IMR-90 (cell line): Measurements from ENCODE around the gene EME2. TPM values are rescaled to one million over a fixed set of nuclear protein-coding genes. Genes with fewer than 3 reads are reported as not detected.

Source experiments
- ATAC-seq: fragments of 200-7000 bp; cut with Tn5 transposase; 2 replicates; pipeline ENCODE4 v1.9.1; 2020; ENCODE audit warnings: low read depth, mild to moderate bottlenecking, moderate library complexity
- BruUV-seq: library from RNA; stranded (reverse); fragments of 400-500 nt; replicated peaks from 2 replicates; lab custom pipeline; 2021; lab: Mats Ljungman, UMichigan
- CTCF ChIA-PET: fragments of 300-600 bp; formaldehyde crosslinking; extraction: SDS; loops from one replicate; lab custom pipeline; 2021; ENCODE audit warnings: antibody characterized with exemption; lab: Yijun Ruan, JAX
- POLR2A ChIA-PET: fragments of 300-600 bp; sonication (Branson Sonifier 250); formaldehyde crosslinking; loops from one replicate; lab custom pipeline; 2022; ENCODE audit warnings: antibody characterized with exemption; ENCODE audit not compliant: unreplicated experiment; lab: Charles Lee
- DNase-seq: peaks from one replicate; pipeline ENCODE4 v3.0.0; 2013
- H2AFZ ChIP-seq: replicated peaks from 2 replicates; pipeline ENCODE3; 2013; ENCODE audit warnings: low read length, mild to moderate bottlenecking; ENCODE audit not compliant: poor library complexity
- H2AK5ac ChIP-seq: 2 replicates; pipeline ENCODE4 v1.6.1; 2013; ENCODE audit warnings: low read depth, low read length, inconsistent platforms
- H2AK9ac ChIP-seq: replicated peaks from 2 replicates; pipeline ENCODE3; 2013; ENCODE audit warnings: mild to moderate bottlenecking, low read depth, low read length, moderate library complexity; ENCODE audit not compliant: poor library complexity
- H2BK120ac ChIP-seq: 2 replicates; pipeline ENCODE4 v1.6.1; 2013; ENCODE audit warnings: low read depth, low read length, inconsistent platforms
- H2BK15ac ChIP-seq: 3 replicates; pipeline ENCODE4 v1.6.1; 2013; ENCODE audit warnings: low read depth, low read length, inconsistent platforms
- H2BK20ac ChIP-seq: 2 replicates; pipeline ENCODE4 v1.6.1; 2013; ENCODE audit warnings: low read depth, mild to moderate bottlenecking, inconsistent platforms, low read length, moderate library complexity
- H2BK5ac ChIP-seq: 2 replicates; pipeline ENCODE4 v1.6.1; 2013; ENCODE audit warnings: mild to moderate bottlenecking, low read depth, low read length, inconsistent platforms; ENCODE audit not compliant: poor library complexity, severe bottlenecking
- H3K14ac ChIP-seq: replicated peaks from 2 replicates; pipeline ENCODE4 v1.6.1; 2013; ENCODE audit warnings: low read depth, low read length, inconsistent platforms
- H3K18ac ChIP-seq: 2 replicates; pipeline ENCODE4 v1.6.1; 2013; ENCODE audit warnings: low read depth, low read length, control low read depth
- H3K23ac ChIP-seq: 2 replicates; pipeline ENCODE4 v1.6.1; 2013; ENCODE audit warnings: low read depth, low read length, inconsistent platforms
- H3K27ac ChIP-seq: 2 replicates; pipeline ENCODE4 v1.5.1; 2013; ENCODE audit warnings: mild to moderate bottlenecking, control low read depth, low read length; ENCODE audit not compliant: insufficient read depth
- H3K27me3 ChIP-seq: 2 replicates; pipeline ENCODE4 v1.6.1; 2013; ENCODE audit warnings: low read length; ENCODE audit not compliant: control insufficient read depth, insufficient read depth
- H3K36me3 ChIP-seq: 2 replicates; pipeline ENCODE4 v1.6.1; 2013; ENCODE audit warnings: low read length, mixed read lengths; ENCODE audit not compliant: control insufficient read depth, insufficient read depth
- H3K4ac ChIP-seq: 2 replicates; pipeline ENCODE4 v1.6.1; 2013; ENCODE audit warnings: low read depth, low read length, inconsistent platforms
- H3K4me1 ChIP-seq: 2 replicates; pipeline ENCODE4 v1.6.1; 2013; ENCODE audit warnings: low read length, mixed read lengths; ENCODE audit not compliant: control insufficient read depth, insufficient read depth
- H3K4me2 ChIP-seq: 2 replicates; pipeline ENCODE4 v1.6.1; 2013; ENCODE audit warnings: low read depth, mild to moderate bottlenecking, control low read depth, low read length, moderate library complexity
- H3K4me3 ChIP-seq: 2 replicates; pipeline ENCODE4 v1.5.1; 2013; ENCODE audit warnings: low read depth, mild to moderate bottlenecking, control low read depth, low read length, moderate library complexity; ENCODE audit not compliant: insufficient read depth
- H3K56ac ChIP-seq: 2 replicates; pipeline ENCODE4 v1.6.1; 2013; ENCODE audit warnings: low read length, inconsistent platforms; ENCODE audit not compliant: insufficient read depth; ENCODE audit errors: extremely low read depth
- H3K79me1 ChIP-seq, 2 experiments: 2 replicates each; pipeline ENCODE4 v1.6.1; 2013; ENCODE audit warnings: low read length in 2 of 2, inconsistent platforms in 1 of 2, low read depth in 1 of 2
- H3K9ac ChIP-seq: 2 replicates; pipeline ENCODE4 v1.6.1; 2013; ENCODE audit warnings: low read depth, low read length, control low read depth
- H3K9me1 ChIP-seq: 2 replicates; pipeline ENCODE4 v1.6.1; 2013; ENCODE audit warnings: low read length, inconsistent platforms; ENCODE audit not compliant: insufficient read depth
- H3K9me3 ChIP-seq: 2 replicates; pipeline ENCODE4 v1.6.1; 2013; ENCODE audit warnings: low read length; ENCODE audit not compliant: control insufficient read depth, insufficient read depth
- H4K20me1 ChIP-seq: 2 replicates; pipeline ENCODE4 v1.6.1; 2013; ENCODE audit warnings: low read length, inconsistent platforms; ENCODE audit not compliant: insufficient read depth
- H4K5ac ChIP-seq: 2 replicates; pipeline ENCODE4 v1.6.1; 2013; ENCODE audit warnings: mild to moderate bottlenecking, low read depth, low read length, control low read depth
- H4K8ac ChIP-seq, 2 experiments: 2 replicates each; pipeline ENCODE4 v1.6.1; 2013; ENCODE audit warnings: low read depth in 2 of 2, low read length in 2 of 2, control low read depth in 1 of 2, inconsistent platforms in 1 of 2
- H4K91ac ChIP-seq: 2 replicates; pipeline ENCODE4 v1.6.1; 2013; ENCODE audit warnings: low read depth, low read length, inconsistent platforms; ENCODE audit not compliant: insufficient read depth
- RAD21 ChIP-seq: IDR thresholded peaks from 2 replicates; pipeline ENCODE4 v1.6.1; 2012; ENCODE audit warnings: low read length, improper control_type of control experiment
- WGBS, 2 experiments: methylation state at CpG; one replicate each; pipeline versions ENCODE4 v1.1.5 to v1.1.7; 2013; ENCODE audit warnings: missing lambda C conversion rate in 2 of 2; ENCODE audit not compliant: insufficient read length in 1 of 2; ENCODE audit errors: extremely low coverage in 2 of 2; 5-methylcytosine and 5-hydroxymethylcytosine counted together
- dilution Hi-C: fragments of 300-500 bp; cut with HindIII; formaldehyde crosslinking; loops from one replicate; pipeline ENCODE4 v1.14.3; 2018; ENCODE audit warnings: low sequenced_read_pairs; ENCODE audit not compliant: unreplicated experiment
- in situ Hi-C: fragments of 300-500 bp; cut with MboI; formaldehyde crosslinking; loops from 3 replicates; pipeline ENCODE4 v1.14.3; 2019; ENCODE audit warnings: low sequenced_read_pairs, inconsistent platforms, mixed read lengths
- intact Hi-C: fragments of 100-400 bp; cut with micrococcal nuclease; formaldehyde crosslinking; loops from 2 replicates; pipeline ENCODE4 v1.10.0; 2022
- polyA plus RNA-seq, 3 experiments: library from polyadenylated mRNA; depleted of rRNA; stranded (reverse); fragments of >200 nt; gene quantifications; 2 replicates each; pipeline ENCODE4 v1.2.3, GENCODE V29; 2012; ENCODE audit warnings: low replicate concordance in 1 of 3
- total RNA-seq: library from RNA; depleted of rRNA; stranded (reverse); fragments of >200 nt; gene quantifications from 2 replicates; pipeline ENCODE4 v1.2.3, GENCODE V29; 2012

EME2 gene
- total and polyA plus RNA-seq, 2 of the 4 experiments (the other 2 are of a cell fraction), result 1.3 to 9.6 TPM

DNA sequence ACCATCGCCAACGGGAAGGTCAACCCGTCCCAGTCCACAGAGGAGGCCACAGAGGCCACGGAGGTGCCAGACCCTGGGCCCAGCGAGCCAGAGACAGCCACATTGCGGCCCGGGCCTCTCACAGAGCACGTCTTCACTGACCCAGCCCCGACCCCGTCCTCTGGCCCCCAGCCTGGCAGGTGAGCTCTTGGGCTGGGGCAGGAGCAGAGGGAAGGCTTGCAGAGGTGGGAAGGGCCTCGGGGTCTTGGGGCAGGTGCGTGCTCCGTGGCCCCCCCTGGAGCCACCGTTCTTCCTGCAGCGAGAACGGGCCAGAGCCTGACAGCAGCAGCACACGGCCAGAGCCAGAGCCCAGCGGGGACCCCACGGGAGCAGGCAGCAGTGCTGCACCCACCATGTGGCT, 6.4 kb upstream of the EME2 start:
- Histone ChIP-seq H3K4me3 (no peak overlapping the region), H2BK120ac (no peak overlapping the region), H3K14ac (no peak overlapping the region), H2BK5ac (no peak overlapping the region), H4K8ac (no peak overlapping the region), H2AFZ (no peak overlapping the region), H3K27ac (no peak overlapping the region), H3K56ac (no peak overlapping the region), H3K23ac (no peak overlapping the region), H2BK15ac (no peak overlapping the region), H2AK5ac (no peak overlapping the region), H2AK9ac (no peak overlapping the region), H3K9ac (no peak overlapping the region), H3K9me3 (no peaks in the 10 kb centered on the region), H3K79me1 (peaks cover 0 to 15% of the 10 kb centered on the region in 2 experiments; a peak in 1 of 4 replicates), H4K91ac (no peak overlapping the region), H3K36me3 (peaks cover 68% of the 10 kb centered on the region), H3K4me1 (no peaks in the 10 kb centered on the region), H4K5ac (no peak overlapping the region), H3K18ac (no peak overlapping the region), H2BK20ac (no peak overlapping the region), H4K20me1 (peaks cover 17% of the 10 kb centered on the region), H3K27me3 (no peaks in the 10 kb centered on the region), H3K4ac (no peak overlapping the region), H3K4me2 (no peak overlapping the region), H3K9me1 (no peaks in the 10 kb centered on the region)
- DNase-seq (no peak), ATAC-seq (no peak)
- no peak for TF ChIP-seq RAD21
- POLR2A ChIA-PET, result no interaction called here
- intact Hi-C loops (no loop called here), dilution Hi-C loops (no loop called here), in situ Hi-C loops (no loop called here)
- BruUV-seq, result no TSS peak
- 96% methylated on average over 5 of the region's 19 CpGs; no CpG with 5 or more reads in 1 of the 2 experiments for WGBS, 2 experiments
- CTCF ChIA-PET, result no interaction called here
